Endodermal cell (in vitro differentiated cells): Measurements from ENCODE around the gene KLHL40. TPM values are rescaled to one million over a fixed set of nuclear protein-coding genes. Genes with fewer than 3 reads are reported as not detected.

Source experiments
- DNase-seq: peaks from one replicate; pipeline ENCODE4 v3.0.0-alpha.2; 2017
- H3K27ac ChIP-seq: 2 replicates; pipeline ENCODE4 v1.5.1; 2013; ENCODE audit warnings: mild to moderate bottlenecking, low read depth, low read length, moderate library complexity
- H3K27me3 ChIP-seq: 2 replicates; pipeline ENCODE4 v1.6.1; 2013; ENCODE audit warnings: mild to moderate bottlenecking, low read length, moderate library complexity; ENCODE audit not compliant: insufficient read depth, control insufficient read depth, poor library complexity, severe bottlenecking
- H3K36me3 ChIP-seq: 2 replicates; pipeline ENCODE4 v1.7.0; 2013; ENCODE audit warnings: mild to moderate bottlenecking, low read length, moderate library complexity; ENCODE audit not compliant: control insufficient read depth, insufficient read depth
- H3K4me1 ChIP-seq: one replicate; pipeline ENCODE4 v1.7.0; 2013; ENCODE audit warnings: low read length; ENCODE audit not compliant: control insufficient read depth, insufficient read depth
- H3K4me3 ChIP-seq: 2 replicates; pipeline ENCODE4 v1.5.1; 2013; ENCODE audit warnings: mild to moderate bottlenecking, low read length, moderate library complexity
- H3K9ac ChIP-seq: 2 replicates; pipeline ENCODE4 v1.6.1; 2013; ENCODE audit warnings: mild to moderate bottlenecking, low read length, moderate library complexity; ENCODE audit not compliant: poor library complexity, severe bottlenecking; ENCODE audit errors: extremely low read depth
- H3K9me3 ChIP-seq: 2 replicates; pipeline ENCODE4 v1.6.1; 2013; ENCODE audit warnings: mild to moderate bottlenecking, low read length, moderate library complexity; ENCODE audit not compliant: control insufficient read depth
- H3K27ac Mint-ChIP-seq: 2 replicates; pipeline ENCODE4 v1.8.0; 2020; ENCODE audit warnings: mixed read lengths
- H3K27me3 Mint-ChIP-seq: 2 replicates; pipeline ENCODE4 v1.8.0; 2021; ENCODE audit warnings: mild to moderate bottlenecking, mixed read lengths; ENCODE audit not compliant: insufficient read depth
- H3K36me3 Mint-ChIP-seq: 2 replicates; pipeline ENCODE4 v1.8.0; 2020; ENCODE audit warnings: low read depth, mixed read lengths
- H3K4me1 Mint-ChIP-seq: 2 replicates; pipeline ENCODE4 v1.8.0; 2020; ENCODE audit warnings: mixed read lengths
- H3K4me3 Mint-ChIP-seq: 2 replicates; pipeline ENCODE4 v1.8.0; 2020; ENCODE audit warnings: mild to moderate bottlenecking, moderate library complexity, mixed read lengths
- H3K9me3 Mint-ChIP-seq: 2 replicates; pipeline ENCODE4 v1.8.0; 2020; ENCODE audit warnings: mild to moderate bottlenecking, mixed read lengths
- WGBS, 2 experiments: methylation state at CpG; one replicate each; pipeline versions ENCODE4 v1.1.5 to v1.1.7; 2013; ENCODE audit warnings: missing lambda C conversion rate in 2 of 2, mixed read lengths in 1 of 2; ENCODE audit not compliant: insufficient coverage in 1 of 2, insufficient read length in 1 of 2; 5-methylcytosine and 5-hydroxymethylcytosine counted together
- total RNA-seq, 2 donors: library from RNA; stranded (reverse); fragmentation: NEBNext Ultra II Directional in 1 of 2; extraction: Animal tissue kit (Norgen Biotek cat#: 25700) in 1 of 2; gene quantifications; 2 replicates in 1 of 2; 3 replicates in 1 of 2; pipeline ENCODE4 v1.2.1, GENCODE V29; 2021
- TF ChIP-seq, protein P1 (sequence below): fragments of 200-600 bp; sonication (generic); conservative IDR thresholded peaks from 2 replicates; pipeline ENCODE4 v1.5.0; 2021; ENCODE audit warnings: antibody characterized with exemption, mild to moderate bottlenecking

The KLHL40 gene
- total RNA-seq, 2 donors from 2014 or later = not detected

DNA sequence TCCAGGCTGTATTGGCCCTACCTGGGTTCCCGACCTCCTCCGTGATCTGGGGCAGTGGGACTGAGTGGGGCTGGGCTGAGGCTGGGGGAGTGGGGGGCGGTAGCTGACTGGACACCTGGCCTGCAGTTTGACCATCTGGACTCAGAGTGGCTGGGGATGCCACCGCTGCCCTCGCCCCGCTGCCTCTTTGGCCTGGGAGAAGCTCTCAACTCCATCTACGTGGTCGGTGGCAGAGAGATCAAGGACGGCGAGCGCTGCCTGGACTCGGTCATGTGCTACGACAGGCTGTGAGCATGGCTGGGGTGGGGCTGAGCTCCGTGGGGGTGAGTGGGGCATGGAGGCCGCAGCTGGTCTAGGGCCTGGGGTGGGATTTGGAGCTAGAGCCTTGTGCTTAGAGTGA lies 2.7 kb downstream of the KLHL40 start:
- Histone ChIP-seq H3K27me3 (no peaks in the 10 kb centered on the region), H3K4me1 (no peaks in the 10 kb centered on the region), H3K9me3 (no peaks in the 10 kb centered on the region), H3K27ac (no peak overlapping the region), H3K9ac (no peak overlapping the region), H3K4me3 (no peak overlapping the region), H3K36me3 (no peaks in the 10 kb centered on the region)
- TF ChIP-seq, protein P1, sequence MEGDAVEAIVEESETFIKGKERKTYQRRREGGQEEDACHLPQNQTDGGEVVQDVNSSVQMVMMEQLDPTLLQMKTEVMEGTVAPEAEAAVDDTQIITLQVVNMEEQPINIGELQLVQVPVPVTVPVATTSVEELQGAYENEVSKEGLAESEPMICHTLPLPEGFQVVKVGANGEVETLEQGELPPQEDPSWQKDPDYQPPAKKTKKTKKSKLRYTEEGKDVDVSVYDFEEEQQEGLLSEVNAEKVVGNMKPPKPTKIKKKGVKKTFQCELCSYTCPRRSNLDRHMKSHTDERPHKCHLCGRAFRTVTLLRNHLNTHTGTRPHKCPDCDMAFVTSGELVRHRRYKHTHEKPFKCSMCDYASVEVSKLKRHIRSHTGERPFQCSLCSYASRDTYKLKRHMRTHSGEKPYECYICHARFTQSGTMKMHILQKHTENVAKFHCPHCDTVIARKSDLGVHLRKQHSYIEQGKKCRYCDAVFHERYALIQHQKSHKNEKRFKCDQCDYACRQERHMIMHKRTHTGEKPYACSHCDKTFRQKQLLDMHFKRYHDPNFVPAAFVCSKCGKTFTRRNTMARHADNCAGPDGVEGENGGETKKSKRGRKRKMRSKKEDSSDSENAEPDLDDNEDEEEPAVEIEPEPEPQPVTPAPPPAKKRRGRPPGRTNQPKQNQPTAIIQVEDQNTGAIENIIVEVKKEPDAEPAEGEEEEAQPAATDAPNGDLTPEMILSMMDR = no peak
- peaks cover 3% of the 10 kb centered on the region for H3K27me3 Mint-ChIP-seq
- no peak overlapping the region for H3K27ac Mint-ChIP-seq
- 93 to 96% methylated on average over 4 to 15 of the region's 15 CpGs for WGBS, 2 experiments
- no peak for DNase-seq
- no peak overlapping the region for H3K4me3 Mint-ChIP-seq
- no peaks in the 10 kb centered on the region for H3K9me3 Mint-ChIP-seq
- peaks cover 1% of the 10 kb centered on the region for H3K4me1 Mint-ChIP-seq
- H3K36me3 Mint-ChIP-seq = no peaks in the 10 kb centered on the region

DNA sequence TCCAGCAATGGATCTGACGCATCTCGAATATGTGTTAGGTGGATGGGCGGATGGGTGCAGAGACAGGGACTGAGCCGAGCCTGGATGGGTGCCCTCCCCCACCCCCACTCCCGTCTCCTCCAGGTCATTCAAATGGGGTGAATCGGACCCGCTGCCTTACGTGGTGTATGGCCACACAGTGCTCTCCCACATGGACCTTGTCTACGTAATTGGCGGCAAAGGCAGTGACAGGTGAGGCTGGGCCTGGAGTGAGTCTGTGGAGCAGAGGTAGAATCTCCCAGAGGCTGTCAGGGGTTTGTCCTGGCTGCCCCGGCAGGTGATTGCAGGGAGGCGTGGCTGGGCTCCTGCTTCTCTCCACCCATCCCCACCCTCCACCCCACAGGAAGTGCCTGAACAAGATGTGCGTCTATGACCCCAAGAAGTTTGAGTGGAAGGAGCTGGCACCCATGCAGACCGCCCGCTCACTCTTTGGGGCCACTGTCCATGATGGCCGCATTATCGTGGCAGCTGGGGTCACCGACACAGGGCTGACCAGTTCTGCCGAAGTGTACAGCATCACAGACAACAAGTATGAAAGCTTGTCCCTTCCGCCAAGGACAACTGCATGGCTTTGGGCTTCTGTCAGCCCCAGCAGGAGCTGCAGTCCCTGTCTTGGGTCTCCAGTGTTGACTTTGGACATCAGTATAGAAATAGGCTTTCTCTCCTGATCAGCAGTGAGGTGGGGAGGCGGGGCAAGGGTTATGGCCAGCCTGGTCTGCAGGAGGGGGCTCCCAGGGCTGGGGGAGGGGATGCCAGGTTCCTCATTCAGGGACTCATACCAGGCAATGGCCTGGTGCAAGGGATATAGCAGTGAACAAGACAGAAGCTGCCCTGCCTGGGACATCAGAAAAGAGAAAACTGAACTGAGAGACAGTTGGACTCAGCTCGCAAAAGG lies 3.4 kb downstream of the KLHL40 start:
- Histone ChIP-seq H3K4me3 (no peak overlapping the region), H3K9me3 (no peaks in the 10 kb centered on the region), H3K27ac (no peak overlapping the region), H3K9ac (no peak overlapping the region), H3K36me3 (no peaks in the 10 kb centered on the region), H3K4me1 (no peaks in the 10 kb centered on the region), H3K27me3 (no peaks in the 10 kb centered on the region)
- TF ChIP-seq, protein P1 = no peak
- Mint-ChIP-seq H3K27ac (no peak overlapping the region), H3K4me1 (peaks cover 1% of the 10 kb centered on the region), H3K36me3 (no peaks in the 10 kb centered on the region), H3K27me3 (peaks cover 3% of the 10 kb centered on the region), H3K4me3 (no peak overlapping the region), H3K9me3 (no peaks in the 10 kb centered on the region)
- no peak for DNase-seq
- WGBS, 2 experiments = 91% methylated on average over 12 to 22 of the region's 22 CpGs

DNA sequence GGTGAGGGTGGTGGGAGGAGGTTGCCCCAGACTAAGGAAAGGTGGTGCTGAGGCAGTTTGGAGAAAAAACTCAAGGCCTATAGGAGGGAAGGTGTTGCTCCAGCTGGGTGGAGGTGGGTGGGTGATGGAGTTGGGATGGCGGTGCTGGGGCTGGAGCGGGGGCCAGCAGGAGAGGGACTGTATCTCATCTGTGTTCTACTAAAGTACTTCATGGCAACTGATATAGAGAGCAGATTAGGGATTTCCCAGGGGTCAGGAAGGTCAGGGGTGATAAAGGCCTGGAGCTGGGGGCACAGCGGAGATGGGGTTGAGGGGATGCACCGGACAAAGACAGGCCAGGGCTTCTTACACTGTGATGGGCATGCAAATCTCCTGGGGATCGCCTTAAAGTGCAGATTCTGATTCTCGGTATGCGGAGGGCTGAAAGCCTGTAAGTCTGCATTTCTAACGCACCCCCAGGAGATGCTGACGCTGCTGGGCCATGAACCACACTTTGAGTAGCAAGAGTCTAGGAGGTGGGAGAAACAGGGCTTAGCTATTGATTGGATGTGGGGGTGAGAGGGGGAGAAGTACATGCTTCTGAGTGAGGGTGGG lies 4.2 kb downstream of the KLHL40 start:
- no peak overlapping the region for H3K4me3 Mint-ChIP-seq
- TF ChIP-seq, protein P1 = no peak
- no peak overlapping the region for H3K27ac Mint-ChIP-seq
- Histone ChIP-seq H3K36me3 (no peaks in the 10 kb centered on the region), H3K27me3 (no peaks in the 10 kb centered on the region), H3K4me3 (no peak overlapping the region), H3K27ac (no peak overlapping the region), H3K4me1 (no peaks in the 10 kb centered on the region), H3K9ac (no peak overlapping the region), H3K9me3 (no peaks in the 10 kb centered on the region)
- no peaks in the 10 kb centered on the region for H3K36me3 Mint-ChIP-seq
- H3K9me3 Mint-ChIP-seq = no peaks in the 10 kb centered on the region
- DNase-seq = no peak
- H3K4me1 Mint-ChIP-seq = peaks cover 1% of the 10 kb centered on the region
- WGBS, 2 experiments = 64 to 75% methylated on average over 7 to 9 of the region's 9 CpGs
- peaks cover 3% of the 10 kb centered on the region for H3K27me3 Mint-ChIP-seq
